HL-60 (cell line): ENCODE measurements around the gene TMBIM6.
"Not testable (repeated sequence)": the region's sequence is repeated elsewhere in the genome, so short reads cannot be mapped to it uniquely, and the experiment has no call there.

Experiments used
- POLR2AphosphoS5 ChIP-seq: IDR thresholded peaks from 2 replicates; pipeline ENCODE4 v1.6.1; 2012; ENCODE audit warnings: low read depth
- TF ChIP-seq, protein P1 (sequence below): IDR thresholded peaks from one replicate; pipeline ENCODE4 v1.5.1; 2011; ENCODE audit warnings: low read length, control low read depth, inconsistent platforms; ENCODE audit not compliant: insufficient read depth

DNA sequence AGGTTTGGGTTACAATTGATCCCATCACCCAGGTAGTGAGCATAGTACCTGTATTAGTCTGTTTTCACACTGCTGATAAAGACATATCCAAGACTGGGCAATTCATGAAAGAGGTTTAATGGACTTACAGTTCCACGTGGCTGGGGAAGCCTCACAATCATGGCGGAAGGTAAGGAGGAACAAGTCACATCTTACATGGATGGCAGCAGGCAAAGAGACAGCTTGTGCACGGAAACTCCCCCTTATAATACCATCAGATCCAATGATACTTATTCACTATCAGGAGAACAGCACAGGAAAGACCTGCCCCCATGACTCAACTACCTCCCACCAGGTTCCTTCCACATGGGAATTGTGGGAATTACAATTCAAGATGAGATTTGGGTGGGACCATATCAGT is 20.0 kb upstream of the TMBIM6 start:
- TF ChIP-seq, protein P1, sequence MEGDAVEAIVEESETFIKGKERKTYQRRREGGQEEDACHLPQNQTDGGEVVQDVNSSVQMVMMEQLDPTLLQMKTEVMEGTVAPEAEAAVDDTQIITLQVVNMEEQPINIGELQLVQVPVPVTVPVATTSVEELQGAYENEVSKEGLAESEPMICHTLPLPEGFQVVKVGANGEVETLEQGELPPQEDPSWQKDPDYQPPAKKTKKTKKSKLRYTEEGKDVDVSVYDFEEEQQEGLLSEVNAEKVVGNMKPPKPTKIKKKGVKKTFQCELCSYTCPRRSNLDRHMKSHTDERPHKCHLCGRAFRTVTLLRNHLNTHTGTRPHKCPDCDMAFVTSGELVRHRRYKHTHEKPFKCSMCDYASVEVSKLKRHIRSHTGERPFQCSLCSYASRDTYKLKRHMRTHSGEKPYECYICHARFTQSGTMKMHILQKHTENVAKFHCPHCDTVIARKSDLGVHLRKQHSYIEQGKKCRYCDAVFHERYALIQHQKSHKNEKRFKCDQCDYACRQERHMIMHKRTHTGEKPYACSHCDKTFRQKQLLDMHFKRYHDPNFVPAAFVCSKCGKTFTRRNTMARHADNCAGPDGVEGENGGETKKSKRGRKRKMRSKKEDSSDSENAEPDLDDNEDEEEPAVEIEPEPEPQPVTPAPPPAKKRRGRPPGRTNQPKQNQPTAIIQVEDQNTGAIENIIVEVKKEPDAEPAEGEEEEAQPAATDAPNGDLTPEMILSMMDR, result not testable (repeated sequence)
- not testable (repeated sequence) for TF ChIP-seq POLR2AphosphoS5
